GM18505 (cell line): Measurements from ENCODE around the gene DNAH14.
"Not testable (repeated sequence)": the region's sequence is repeated elsewhere in the genome, so short reads cannot be mapped to it uniquely, and the experiment has no call there.

Experiments used
- ATAC-seq: cut with Tn5 transposase; IDR thresholded peaks from one replicate; pipeline ENCODE4 v1.9.1; 2021; ENCODE audit not compliant: unreplicated experiment
- POLR2A ChIP-seq: IDR thresholded peaks from 4 replicates; pipeline ENCODE4 v1.6.1; 2011; ENCODE audit warnings: borderline replicate concordance; ENCODE audit not compliant: insufficient read depth, insufficient read length; ENCODE audit errors: extremely low read depth

DNAH14 gene

DNA sequence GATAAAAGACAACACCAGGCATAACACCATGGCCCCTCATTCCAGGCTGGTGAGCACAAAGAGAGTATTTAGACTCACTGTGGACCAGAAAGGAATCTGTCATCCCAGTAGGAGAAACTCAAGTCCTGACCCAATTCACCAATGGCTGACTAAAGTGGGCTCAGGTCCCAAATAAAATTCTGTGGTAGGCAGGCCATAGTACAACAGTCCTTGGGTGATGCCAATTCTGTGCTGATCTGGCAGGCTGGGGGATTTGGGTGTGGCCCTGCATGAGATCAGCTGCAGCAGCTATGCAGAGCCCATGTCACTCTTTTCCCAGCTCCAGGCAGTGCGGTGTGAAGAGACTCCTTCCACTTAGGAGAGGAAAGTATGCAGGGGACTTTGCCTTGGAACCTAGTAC, 253.2 kb downstream of the DNAH14 start:
- no peak for ATAC-seq
- no peak for TF ChIP-seq POLR2A

- ATAC-seq: no peak
- no peak for TF ChIP-seq POLR2A
These were observed 261.8 kb downstream of the DNAH14 start for GRCh38 chr1:225191199-225191753.

DNA sequence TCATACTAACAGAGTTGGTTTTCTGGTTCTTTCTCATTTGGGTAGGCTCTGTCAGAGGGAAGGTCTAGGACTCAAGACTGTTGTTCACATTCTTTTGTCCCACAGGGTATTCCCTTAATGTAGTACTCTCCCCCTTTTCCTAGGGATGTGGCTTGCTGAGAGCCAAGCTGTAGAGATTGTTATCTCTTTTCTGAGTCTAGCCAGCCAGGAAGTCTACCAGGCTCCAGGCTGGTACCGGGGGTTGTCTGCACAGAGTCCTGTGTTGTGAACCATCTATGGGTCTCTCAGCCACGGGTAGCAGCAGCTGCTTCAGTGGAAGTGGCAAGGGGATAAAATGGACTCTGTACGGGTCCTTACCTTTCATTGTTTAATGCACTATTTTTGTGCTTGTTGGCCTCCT, 272.0 kb downstream of the DNAH14 start:
- no peak for ATAC-seq
- TF ChIP-seq POLR2A: no peak

GRCh38 chr1:225207791-225208190, 278.3 kb downstream of the DNAH14 start:
- no peak for ATAC-seq
- no peak for TF ChIP-seq POLR2A

GRCh38 chr1:225209153-225209552, 279.7 kb downstream of the DNAH14 start:
- no peak for ATAC-seq
- TF ChIP-seq POLR2A: no peak

GRCh38 chr1:225210180-225210579, 280.7 kb downstream of the DNAH14 start:
- not testable (repeated sequence) for ATAC-seq

GRCh38 chr1:225211694-225212442, 282.4 kb downstream of the DNAH14 start:
- ATAC-seq: not testable (repeated sequence)

DNA sequence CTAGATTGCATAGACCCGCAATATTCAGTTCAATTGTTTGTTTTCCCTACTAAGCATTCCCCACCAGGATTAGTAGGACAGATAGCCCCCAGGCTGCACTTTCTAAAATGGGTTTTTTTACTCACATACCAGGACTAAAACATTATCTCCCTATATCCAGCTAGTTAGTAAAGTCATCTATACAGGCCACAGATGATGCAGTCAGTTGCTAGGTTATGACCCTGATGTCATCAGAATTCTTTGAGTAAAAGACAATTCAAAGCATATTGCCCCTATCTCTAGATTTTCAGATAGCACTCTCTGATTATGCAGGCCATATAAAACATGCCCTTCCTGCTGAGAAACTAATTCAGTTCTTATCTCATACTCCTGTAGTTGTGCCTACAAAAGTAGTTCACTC, 294.8 kb downstream of the DNAH14 start:
- no peak for ATAC-seq
- TF ChIP-seq POLR2A: no peak

DNA sequence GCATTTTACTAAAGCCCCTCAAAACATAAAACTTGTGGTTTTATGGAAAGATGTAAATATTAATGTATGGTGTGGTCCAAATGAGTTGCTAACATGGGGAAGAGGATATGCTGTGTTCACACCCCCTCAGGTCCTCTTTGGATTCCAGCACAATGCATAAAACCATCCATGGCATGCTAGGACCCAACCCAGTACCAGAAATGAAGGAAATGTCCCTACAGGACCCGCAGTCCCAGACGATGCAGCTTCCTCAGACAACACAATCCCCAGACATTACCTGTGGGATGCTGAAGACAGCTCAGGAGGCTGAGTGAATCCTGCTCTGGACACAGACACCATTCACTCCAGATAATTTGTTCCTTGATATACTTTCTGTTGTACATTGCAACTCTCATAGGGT, 296.2 kb downstream of the DNAH14 start:
- no peak for ATAC-seq
- no peak for TF ChIP-seq POLR2A

DNA sequence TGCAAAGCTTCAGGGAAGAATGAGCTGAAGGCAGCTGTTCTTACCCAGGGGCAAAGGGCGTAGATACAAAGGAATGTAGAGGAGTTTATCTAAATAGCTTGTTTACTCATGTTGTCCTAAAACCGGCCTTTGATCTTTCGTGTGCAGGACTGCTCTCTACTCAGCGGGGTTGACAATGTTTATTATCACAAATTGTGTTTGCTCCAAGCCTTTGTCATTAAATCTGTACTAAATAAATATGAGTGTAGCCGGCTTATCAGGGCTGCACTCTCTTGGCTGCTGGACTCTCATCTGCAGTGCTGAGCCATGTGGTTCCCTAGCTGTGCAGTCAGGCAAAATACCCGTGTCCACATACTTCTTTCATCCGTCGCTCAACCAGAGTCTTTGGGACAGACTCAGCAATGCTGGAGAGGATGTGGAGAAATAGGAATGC, 299.4 kb downstream of the DNAH14 start:
- ATAC-seq: no peak
- TF ChIP-seq POLR2A: no peak

DNA sequence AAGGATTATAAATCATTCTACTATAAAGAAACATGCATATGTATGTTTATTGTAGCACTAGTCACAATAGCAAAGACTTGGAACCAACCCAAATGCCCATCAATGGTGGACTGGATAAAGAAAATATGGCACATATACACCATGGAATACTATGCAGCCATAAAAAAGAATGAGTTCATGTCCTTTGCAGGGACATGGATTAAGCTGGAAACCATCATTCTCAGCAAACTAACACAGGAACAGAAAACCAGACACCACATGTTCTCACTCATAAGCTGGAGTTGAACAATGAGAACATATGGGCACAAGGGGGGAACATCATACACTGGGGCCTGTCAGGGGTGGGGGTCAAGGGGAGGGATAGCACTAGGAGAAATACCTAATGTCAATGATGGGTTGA, 300.0 kb downstream of the DNAH14 start:
- ATAC-seq: not testable (repeated sequence)

GRCh38 chr1:225230483-225230882, 301.0 kb downstream of the DNAH14 start:
- no peak for ATAC-seq

DNA sequence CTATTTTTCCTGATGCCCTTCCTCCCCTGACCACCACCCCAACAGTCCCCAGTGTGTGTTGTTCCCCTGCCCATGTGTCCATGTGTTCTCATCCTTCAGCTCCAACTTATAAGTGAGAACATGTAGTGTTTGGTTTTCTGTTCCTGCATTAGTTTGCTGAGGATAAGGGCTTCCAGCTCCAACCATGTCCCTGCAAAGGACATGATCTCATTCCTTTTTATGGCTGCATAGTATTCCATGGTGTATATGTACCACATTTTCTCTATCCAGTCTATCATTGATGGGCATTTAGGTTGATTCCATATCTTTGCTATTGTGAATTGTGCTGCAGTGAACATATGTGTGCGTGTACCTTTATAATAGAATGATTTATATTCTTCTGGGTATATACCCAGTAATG, 303.5 kb downstream of the DNAH14 start:
- not testable (repeated sequence) for ATAC-seq

More at GRCh38 chr1:225230483-225230882, 301.0 kb downstream of the DNAH14 start:
- no peak for TF ChIP-seq POLR2A

GRCh38 chr1:225242611-225243010, 313.1 kb downstream of the DNAH14 start:
- TF ChIP-seq POLR2A: no peak
- no peak for ATAC-seq

- ATAC-seq: peak; percentile 99
- TF ChIP-seq POLR2A: no peak
These were observed 321.0 kb downstream of the DNAH14 start for GRCh38 chr1:225250432-225250831.

- TF ChIP-seq POLR2A: no peak
- ATAC-seq: no peak
These were observed 323.7 kb downstream of the DNAH14 start for GRCh38 chr1:225253173-225253572.

- ATAC-seq: no peak
- no peak for TF ChIP-seq POLR2A
These were observed 324.3 kb downstream of the DNAH14 start for GRCh38 chr1:225253784-225254183.
